Activated CD8-positive, alpha-beta memory T cell treated with anti-CD3 and anti-CD28 coated beads, Interleukin-2, amount 50 U/mL, for 1 hour (primary cell): ENCODE results near the gene DLX2.
"Not testable (repeated sequence)": the region's sequence is repeated elsewhere in the genome, so short reads cannot be mapped to it uniquely, and the experiment has no call there.

ENCODE experiments used
- DNase-seq: peaks from one replicate; pipeline ENCODE4 v3.0.0-alpha.2; 2020; ENCODE audit errors: extremely low read depth

DLX2 gene

DNA sequence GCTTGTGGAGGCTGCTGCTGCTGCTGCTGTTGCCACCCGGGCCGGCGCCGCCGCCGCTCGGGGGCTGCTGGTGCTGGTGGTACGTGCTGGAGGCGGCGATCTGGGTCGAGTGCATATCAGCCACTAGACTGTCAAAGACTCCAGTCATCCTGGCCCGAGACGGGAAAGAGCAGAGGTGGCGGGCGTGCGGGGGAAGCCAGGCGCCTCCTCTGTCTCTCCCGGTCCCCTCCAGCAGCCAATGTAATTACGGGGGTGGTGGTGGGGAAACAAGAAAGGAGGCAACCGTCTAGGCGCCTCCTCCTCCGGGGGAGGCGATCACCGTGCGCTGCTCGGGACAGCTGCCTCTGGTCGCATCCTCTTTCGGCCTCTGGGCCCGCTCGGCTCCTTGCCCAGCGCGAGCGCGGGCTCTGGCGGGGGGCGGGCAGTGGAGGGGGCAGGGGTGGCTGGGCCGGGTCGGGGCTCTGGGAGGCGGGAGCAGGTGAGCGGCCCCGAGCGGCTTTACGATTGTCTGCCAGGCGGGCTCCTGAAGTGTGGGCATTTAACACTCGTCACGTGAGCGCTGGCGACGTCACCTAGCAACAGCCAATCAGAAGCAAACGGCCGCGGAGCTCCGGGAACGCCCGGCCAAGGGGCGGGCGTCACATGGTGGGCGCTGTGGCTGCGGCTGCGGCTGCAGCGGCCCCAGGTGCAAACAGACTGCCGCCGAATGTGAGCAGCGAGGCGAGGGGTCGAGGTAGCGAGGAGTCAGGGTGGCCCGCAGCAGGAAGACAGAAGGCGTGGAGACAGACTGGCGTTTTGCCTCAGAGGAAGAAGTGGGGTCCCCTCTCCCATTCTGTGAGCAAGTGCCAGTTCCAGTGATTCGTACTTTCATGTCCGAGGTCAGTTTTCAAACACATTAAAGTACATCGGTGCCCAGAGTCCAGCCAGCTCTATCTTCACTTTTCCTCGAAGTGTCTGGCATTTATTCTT, at the start of gene DLX2:
Gene DLX2 (minus strand): TSS at position 510 of the 969 bp plus-strand sequence. CDS start 362 bp downstream, at position 148.
- no peak for DNase-seq

DNA sequence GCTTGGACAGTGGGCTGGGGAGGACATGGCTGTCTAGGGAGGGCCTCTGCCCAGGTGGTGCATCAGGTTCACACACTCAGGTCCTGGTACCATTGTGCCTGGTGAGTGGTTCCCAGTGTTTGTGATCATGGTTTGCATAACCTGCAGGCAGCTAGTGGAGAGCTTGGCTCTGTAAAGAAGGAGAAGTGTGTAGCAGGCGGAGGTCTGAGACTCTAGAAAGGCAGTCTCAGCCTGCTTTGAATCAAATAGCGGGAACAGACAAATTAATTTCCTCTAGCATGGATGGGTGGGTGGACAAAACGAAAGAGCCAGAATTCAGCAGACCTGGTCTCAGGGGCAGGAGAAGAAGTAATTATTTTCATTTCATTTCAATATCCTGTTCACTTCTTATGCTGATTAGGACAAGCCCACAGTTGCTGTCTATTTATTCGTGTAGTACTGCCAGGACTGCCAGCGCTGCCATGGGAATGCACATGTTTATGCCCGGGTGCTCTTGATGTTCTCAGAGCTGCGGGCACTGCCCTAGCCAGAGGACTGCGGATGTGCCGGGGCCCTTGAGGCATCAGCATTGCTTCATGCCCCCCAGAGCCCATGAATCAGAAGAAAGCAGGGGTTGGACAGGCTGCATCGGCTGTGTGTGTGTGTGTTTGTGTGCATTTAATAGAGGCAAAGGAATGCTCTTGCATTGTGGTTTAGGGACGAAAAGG, 45.4 kb upstream of the DLX2 start:
- DNase-seq = no peak

DNA sequence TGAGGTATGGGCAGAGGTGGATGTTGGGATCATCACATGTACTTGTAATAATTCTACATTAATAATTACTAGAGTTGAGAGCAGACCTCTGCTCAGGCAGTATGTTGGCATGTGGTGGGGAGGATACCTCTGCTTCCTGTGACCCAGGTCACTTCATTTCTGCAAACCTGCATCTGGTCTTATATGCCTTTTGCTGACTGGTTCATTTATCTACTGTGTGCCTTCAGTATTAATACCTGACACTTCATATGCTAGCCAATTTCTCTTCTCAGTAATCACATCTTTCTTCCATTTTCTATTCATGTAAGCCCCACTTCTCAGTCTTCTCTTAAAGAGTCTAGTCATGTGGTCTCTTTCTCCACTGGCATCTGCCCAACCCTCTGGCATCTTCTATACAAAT, 41.1 kb upstream of the DLX2 start:
- DNase-seq = no peak

DNA sequence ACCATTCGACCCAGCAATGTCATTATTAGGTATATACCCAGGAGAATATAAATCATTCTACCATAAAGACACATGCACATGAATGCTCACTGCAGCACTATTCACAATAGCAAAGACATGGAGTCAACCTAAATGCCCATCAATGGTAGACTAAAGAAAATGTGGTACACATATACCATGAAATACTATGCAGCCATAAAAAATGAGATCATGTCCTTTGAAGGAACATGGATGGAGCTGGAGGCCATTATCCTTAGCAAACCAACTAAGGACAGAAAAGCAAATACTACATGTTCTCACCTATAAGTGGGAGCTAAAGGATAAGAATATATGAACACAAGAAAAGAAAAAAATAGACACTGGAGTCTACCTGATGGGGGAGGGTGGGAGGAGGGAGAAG, 36.0 kb upstream of the DLX2 start:
- not testable (repeated sequence) for DNase-seq

DNA sequence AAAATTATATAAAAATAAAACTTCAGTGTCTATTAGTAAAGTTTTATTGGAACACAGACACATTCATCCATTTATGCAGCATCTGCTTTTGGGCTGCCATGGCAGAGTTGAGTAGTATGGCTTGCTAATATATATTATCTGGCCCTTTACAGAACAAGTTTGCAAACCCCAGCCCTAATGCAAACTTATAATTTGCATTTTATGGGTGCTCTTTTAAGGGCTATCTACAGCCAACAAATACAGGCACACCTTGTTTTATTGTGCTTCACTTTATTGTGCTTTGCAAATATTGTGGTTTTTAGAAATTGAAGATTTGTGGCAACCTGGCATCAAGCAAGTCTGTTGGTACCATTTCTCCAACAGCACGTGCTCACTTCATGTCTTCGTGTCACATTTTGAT, 35.2 kb upstream of the DLX2 start:
- DNase-seq = no peak

DNA sequence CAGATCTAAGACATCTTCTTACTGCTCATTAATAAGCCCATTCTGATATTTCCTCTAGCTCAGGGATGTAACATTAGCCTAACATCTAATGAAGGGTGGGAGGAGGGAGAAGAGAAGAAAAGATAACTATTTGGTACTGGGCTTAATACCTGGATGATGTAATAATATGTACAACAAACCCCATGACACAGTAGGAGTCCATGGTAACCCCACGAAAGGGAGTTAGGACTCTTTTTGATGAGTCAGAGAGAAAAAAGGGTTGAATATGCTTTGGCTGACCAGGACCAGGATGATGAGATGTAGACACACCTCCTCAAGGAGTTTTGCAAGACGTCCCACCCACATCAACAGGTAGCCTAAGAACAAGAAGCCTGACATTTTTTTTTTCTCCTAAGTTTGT, 34.4 kb upstream of the DLX2 start:
- DNase-seq = no peak

DNA sequence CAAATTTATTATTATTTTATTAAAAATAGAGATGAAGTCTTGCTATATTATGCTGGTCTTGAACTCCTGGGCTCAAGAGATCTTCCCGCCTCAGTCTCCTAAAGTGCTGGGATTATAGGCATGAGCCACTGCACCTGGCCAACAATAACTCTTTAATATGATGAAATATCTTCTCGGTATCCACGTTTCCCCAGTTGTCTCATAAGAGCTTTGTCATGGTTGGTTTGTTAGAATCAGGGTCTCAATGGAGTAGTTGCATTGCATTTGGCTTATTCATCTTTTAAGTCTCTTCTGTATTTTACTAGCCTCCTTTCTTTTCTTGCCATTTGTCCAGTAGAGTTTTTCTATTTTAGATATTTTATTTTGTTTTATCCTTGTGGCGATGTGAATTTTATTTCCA, 32.7 kb upstream of the DLX2 start:
- DNase-seq = no peak

DNA sequence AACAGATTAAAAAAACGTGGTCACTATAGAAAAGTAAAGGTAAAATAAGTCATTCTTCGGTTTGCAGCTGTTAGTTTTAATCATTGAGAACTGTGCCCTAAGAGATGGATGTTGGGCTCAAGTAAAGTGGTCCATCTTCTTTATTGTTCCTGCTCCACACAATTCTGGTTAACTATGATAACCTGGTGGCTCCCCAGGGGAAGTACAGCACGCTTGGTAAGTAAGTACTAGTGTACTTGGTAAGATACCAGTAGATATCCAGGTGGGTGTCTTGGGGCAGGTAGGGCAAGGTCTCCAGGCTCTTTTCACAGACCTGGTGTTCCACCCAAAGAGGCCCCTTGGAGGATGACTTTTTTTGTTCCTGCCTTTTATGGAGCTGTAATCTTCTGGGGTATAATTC, 31.6 kb upstream of the DLX2 start:
- DNase-seq = no peak

DNA sequence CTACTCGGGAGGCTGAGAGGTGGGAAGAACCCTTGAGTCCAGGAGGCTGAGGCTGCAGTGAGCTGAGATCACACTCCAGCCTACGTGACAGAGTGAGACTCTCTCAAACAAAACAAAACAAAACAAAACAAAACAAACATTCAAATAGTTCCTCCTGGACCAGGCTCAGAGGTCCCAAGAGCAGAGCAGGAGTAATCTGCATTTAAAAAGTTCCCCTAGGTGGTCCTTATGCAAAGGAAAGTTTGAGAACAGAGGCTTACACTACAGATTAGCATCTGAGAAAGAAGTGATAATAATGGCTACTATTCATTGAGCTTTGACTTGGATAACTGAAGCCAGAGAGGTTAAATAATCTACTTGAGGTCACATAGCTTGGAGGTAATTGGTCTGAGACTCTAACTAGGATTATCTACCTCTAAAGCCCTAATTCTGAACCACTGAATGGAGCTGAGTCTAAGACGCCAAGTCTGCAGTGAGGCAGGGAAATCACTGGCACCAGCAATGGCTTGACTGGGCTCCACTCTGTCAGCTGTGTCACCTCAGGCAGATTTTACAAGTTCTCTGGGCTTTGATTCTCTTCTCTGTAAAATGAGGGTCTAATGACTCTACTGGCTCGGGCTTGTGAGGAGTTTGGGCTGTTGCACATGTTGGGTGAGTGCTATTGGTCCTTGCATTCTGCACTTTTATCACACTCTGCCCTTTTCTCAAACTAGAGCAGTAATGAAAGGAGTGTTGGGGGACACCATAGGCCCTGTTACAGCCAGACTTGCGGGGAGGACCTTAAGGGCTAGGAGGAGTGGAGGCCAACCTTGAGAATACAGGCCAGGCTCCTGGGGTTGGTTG, 29.2 kb upstream of the DLX2 start:
- no peak for DNase-seq

DNA sequence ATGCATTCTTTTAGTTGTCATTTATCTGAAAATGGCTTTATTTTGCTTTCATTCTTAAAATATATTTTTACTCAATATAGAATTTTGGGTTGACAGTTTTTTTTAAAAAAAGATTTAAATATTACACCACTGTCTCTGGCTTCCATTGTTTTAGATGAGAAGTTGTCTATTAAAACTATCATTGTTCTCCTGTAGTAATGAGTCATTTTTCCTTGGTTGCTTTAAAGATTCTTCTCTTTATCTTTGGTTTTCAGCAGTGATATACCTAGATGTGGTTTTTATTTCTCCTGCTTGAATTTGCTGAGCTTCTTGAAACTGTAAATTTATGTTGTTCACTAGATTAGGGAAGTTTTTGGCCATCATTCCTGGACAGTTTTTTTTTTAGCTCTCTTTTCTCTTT, 26.7 kb upstream of the DLX2 start:
- no peak for DNase-seq

DNA sequence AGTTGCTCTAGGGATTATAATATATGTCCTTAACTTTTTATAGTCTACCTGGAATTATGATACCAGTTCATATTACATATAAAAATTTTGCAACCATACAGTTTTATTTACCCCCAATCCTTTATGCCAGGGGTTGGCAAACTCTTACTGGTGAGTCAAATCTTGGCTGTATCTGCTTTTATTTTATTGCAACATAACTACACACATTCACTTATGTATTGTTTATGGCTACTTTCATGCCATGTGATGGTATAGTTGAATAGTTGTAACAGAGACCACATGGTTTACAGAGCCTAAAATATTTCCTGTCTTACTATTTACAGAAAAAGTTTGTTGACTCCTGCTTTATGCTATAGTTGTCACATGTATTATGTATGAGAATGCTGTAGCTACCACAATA, 25.8 kb upstream of the DLX2 start:
- DNase-seq = no peak

DNA sequence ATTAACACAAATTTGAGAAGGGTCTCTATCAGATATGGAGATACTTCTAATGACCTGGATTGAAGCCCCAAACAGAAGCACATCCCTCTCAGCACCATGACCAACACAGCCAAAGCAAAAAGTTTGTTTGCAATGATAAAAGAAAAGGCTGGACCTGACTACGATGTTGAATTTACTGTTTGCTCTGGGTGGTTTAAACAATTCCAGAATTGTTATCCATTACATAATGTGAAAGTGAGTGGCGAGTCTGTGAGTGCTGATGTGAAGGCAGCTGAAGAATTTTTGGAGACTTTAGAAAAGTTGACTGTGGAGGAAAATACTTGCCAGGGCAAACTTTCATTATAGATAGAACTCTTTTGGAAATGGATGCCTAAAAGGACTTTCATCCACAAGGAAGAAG, 17.4 kb upstream of the DLX2 start:
- DNase-seq = no peak

DNA sequence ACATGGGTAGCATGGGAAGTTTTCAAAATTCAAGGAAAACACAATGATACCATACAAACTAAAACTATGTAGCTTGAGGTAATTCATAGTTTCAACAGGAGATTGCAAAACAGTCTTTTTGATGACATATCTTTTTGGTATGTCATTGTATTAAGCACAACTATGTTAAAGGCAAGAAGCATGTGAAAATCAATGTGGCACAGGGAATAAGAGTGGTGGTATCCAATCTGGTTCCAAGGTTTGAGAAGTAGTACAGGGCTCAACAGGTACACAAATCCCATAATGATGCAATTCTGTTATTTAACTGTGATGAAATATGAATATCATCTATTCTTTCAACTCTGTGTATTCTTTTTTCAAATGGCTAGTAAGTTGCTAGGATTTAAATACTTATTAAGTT, 16.4 kb upstream of the DLX2 start:
- no peak for DNase-seq

DNA sequence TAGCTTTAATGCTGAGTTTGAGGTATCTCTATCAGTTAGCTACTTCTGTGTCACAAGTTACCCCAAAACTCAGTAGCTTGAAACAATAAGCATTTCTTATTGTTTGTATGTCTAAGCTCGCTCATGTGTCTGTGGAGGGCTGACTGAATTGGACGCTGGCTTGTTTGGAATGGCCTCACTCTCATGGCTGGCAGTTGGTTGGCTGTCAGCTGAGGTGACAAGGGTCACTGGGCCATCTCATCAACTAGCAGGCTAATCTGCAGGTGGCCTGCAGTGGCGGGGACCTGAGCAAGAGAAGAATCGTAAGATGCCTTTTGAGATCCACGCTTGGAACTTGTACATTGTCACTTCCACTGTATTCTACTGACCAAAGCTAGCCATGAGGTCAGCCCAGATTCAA, 13.4 kb upstream of the DLX2 start:
- DNase-seq = no peak

DNA sequence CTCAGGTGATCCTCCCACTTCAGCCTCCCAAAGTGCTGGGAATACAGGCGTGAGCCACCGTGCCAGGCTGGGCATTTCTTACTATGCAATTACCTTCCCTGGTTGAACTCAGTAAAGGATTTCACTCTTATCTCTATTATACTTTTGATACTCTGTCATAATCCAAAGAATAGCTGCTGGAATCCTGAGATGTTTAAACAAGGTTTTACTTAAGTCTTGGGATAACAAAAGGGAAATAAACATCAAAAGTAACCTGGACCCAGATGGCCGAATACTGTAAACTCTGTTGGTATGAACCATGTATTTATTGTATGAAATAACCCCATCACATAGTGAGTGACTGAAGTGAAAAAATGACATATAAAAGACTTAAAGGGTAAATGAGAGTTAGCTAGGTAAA, 11.9 kb upstream of the DLX2 start:
- no peak for DNase-seq

DNA sequence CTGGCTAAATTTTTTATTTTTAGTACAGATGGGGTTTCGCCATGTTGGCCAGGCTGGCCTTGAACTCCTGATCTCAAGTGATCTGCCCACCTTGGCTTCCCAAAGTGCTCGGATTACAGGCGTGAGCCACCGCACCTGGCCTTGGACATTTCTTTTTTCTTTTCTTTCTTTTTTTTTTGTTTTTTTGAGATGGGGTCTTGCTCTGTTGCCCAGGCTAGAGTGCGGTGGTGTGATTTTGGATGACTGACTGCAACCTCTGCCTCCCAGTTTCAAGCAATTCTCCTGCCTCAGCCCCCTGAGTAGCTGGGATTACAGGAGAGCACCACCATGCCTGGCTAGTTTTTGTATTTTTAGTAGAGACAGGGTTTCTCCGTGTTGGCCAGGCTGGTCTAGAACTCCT, 11.5 kb upstream of the DLX2 start:
- not testable (repeated sequence) for DNase-seq

DNA sequence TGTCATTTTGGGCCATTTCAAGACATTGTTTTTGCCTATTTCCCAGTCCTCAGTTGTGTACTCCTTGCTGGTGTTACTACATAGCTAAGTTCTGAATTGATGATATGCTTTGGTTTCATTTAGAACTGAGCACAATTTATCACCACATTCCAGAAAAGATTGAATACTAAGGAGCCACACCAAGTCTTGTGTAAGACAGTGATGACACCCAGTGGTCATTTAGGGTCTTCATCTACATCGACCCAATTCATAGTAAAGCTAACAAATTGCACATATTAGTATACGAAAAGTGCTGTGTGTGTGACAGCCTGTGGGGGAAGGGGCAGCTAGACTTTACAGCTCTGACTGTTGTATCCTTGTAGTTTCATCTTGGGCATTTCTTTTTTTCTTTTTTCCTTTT, 10.9 kb upstream of the DLX2 start:
- DNase-seq = no peak

DNA sequence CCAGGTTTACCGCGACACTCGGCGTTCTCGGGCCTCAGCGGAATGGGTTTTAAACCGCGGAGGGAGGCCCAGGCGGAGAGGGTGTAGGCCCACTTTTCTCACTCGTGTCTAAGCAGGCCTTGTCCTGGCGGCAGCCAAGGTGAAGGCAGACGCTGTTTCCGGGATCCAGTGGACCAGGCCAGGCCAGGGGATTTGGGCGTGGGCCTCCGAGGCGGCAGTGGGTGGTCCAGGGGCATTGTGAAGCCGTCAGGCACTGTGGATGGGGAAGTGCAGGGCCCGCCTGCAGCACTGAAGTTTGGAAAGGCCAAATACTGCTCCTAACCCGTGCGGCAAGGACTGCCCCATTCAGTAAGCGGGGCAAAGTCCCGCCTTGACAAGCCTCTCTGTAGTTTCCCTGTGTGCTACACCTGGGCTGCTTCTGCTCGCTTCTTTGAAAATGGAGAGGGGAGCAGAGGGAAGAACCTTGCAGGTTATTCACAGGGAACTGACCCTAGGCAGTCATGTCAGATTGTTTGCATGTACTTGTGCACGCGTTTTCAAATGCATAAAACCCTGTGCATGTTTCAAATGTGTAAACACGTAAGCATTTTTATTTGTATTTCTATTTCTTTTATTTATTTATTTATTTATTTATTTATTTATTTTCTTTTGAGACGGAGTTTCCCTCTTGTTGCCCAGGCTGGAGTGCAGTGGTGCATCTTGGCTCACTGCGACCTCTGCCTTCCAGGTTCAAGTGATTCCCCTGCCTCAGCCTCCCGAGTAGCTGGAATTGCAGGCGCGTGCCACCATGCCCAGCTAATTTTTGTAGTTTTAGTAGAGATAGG, 7.5 kb upstream of the DLX2 start:
- DNase-seq = no peak

DNA sequence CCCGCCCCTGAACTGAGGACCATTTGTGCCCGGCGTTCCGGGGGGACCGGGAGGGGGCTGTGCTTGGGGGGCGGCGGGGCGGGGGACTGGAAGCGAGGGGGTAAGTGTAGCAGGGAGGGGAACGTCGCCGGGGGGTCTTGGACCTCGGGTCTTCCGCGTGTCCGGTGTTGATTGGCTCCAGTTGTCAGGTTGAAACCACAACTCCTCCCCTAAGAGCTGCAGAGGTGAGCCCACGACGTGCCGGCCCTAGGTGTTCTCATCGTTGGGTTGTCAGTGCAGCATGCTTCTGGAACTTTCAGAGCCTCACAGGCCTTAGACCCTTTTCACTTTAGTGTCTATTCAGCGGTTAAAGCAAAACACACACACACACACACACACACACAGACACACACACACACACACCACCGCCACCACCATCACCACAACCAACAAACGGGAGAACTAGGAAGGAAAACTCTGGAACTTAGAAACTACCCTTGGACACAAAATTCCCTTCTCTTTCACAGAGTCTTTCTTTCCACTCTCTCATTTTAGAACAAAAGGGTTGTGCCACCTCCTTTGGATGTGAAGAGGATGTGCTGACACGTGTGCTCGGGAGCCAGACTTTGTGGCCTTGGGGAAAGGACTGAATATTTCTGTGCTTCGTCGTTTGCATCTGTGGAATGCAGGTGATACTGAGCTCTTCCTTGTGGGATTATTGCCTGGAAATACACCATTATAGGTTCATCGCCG, 6.7 kb upstream of the DLX2 start:
- no peak for DNase-seq

DNA sequence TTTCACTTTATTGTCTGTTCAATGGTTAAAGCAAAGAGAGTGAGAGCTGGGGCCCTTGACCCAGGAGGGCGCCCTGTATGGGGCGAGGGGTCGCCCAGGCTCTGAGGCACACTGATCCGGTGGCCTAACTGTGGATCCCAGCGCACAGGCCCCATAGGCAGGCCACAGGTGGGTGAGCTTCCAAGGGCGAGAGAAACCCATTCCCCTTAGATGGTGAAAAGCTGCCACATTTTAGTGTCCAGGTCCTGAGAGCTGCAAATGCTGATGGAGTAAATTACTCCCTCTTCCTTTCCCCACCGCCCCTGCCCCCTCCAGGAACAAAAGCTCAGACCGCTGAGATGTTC, 5.9 kb upstream of the DLX2 start:
- DNase-seq = no peak
